CD14-positive monocyte (primary cell): ENCODE results near the gene NDUFA8. TPM values are rescaled to one million over a fixed set of nuclear protein-coding genes. Genes with fewer than 3 reads are reported as not detected.

Source experiments
- DNase-seq, 3 donors: peaks; one replicate each; pipeline ENCODE4 v3.0.0-alpha.2; 2011 to 2022
- H2AFZ ChIP-seq: 2 replicates; pipeline ENCODE4 v1.6.0; 2012; ENCODE audit warnings: mild to moderate bottlenecking, low read depth, low read length, inconsistent platforms; ENCODE audit not compliant: insufficient read depth, poor library complexity, severe bottlenecking
- H3K27ac ChIP-seq, 2 donors: 1 replicate in 1 of 2; 2 replicates in 1 of 2; pipeline ENCODE4 v1.5.1; 2012 to 2013; ENCODE audit warnings: low read length in 2 of 2, control low read depth in 1 of 2, inconsistent platforms in 1 of 2, low read depth in 1 of 2, mild to moderate bottlenecking in 1 of 2
- H3K27me3 ChIP-seq, 2 donors: one replicate each; pipeline versions ENCODE4 v1.6.0 to v1.6.1; 2011 to 2013; ENCODE audit warnings: low read length in 2 of 2; ENCODE audit not compliant: control insufficient read depth in 2 of 2, insufficient read depth in 2 of 2
- H3K36me3 ChIP-seq, 2 donors: replicated peaks in 1 of 2; 1 replicate in 1 of 2; 2 replicates in 1 of 2; pipeline versions ENCODE4 v1.5.1 to v1.6.1; 2012 to 2013; ENCODE audit warnings: low read length in 2 of 2, control low read depth in 1 of 2, inconsistent platforms in 1 of 2, mild to moderate bottlenecking in 1 of 2; ENCODE audit not compliant: insufficient read depth in 2 of 2, control insufficient read depth in 1 of 2
- H3K4me1 ChIP-seq, 2 donors: 1 replicate in 1 of 2; 2 replicates in 1 of 2; pipeline versions ENCODE4 v1.5.1 to v1.6.1; 2012 to 2013; ENCODE audit warnings: low read length in 2 of 2, control low read depth in 1 of 2, inconsistent platforms in 1 of 2, mild to moderate bottlenecking in 1 of 2, moderate library complexity in 1 of 2; ENCODE audit not compliant: insufficient read depth in 2 of 2, control insufficient read depth in 1 of 2
- H3K4me2 ChIP-seq: replicated peaks from 2 replicates; pipeline ENCODE3; 2012; ENCODE audit warnings: low read length, moderate library complexity, mild to moderate bottlenecking; ENCODE audit not compliant: poor library complexity, severe bottlenecking; ENCODE audit errors: extremely low read depth
- H3K4me3 ChIP-seq, 3 experiments: fragments of 200-600 bp in 1 of 3; sonication (generic) in 1 of 3; replicated peaks in 1 of 3; 1 replicate in 2 of 3; 2 replicates in 1 of 3; pipeline ENCODE4 v1.5.1; 2011 to 2013; ENCODE audit warnings: low read length in 3 of 3, mild to moderate bottlenecking in 3 of 3, control low read depth in 2 of 3, low read depth in 2 of 3, inconsistent platforms in 1 of 3, moderate library complexity in 1 of 3
- H3K79me2 ChIP-seq: 2 replicates; pipeline ENCODE4 v1.6.0; 2012; ENCODE audit warnings: mild to moderate bottlenecking, control low read depth, inconsistent platforms, low read length, moderate library complexity; ENCODE audit not compliant: insufficient read depth
- H3K9ac ChIP-seq: 2 replicates; pipeline ENCODE4 v1.6.0; 2017; ENCODE audit warnings: low read length, mild to moderate bottlenecking; ENCODE audit not compliant: insufficient read depth, poor library complexity, severe bottlenecking
- H3K9me3 ChIP-seq, 2 donors: replicated peaks in 1 of 2; 1 replicate in 1 of 2; 2 replicates in 1 of 2; pipeline versions ENCODE4 v1.5.1 to v1.6.1; 2012 to 2013; ENCODE audit warnings: low read length in 2 of 2, control low read depth in 1 of 2; ENCODE audit not compliant: control insufficient read depth in 1 of 2, insufficient read depth in 1 of 2
- H4K20me1 ChIP-seq: 2 replicates; pipeline ENCODE4 v1.6.0; 2012; ENCODE audit warnings: mild to moderate bottlenecking, low read length, control low read depth, moderate library complexity; ENCODE audit not compliant: insufficient read depth
- H3K27ac Mint-ChIP-seq, 7 donors: one replicate each; pipeline ENCODE4 v1.8.0; 2020; ENCODE audit warnings: mild to moderate bottlenecking in 7 of 7, mixed read lengths in 7 of 7, moderate library complexity in 6 of 7, inconsistent platforms in 2 of 7
- H3K27me3 Mint-ChIP-seq, 3 donors: one replicate each; pipeline ENCODE4 v1.8.0; 2021 to 2022; ENCODE audit warnings: low read depth in 3 of 3, mild to moderate bottlenecking in 3 of 3, mixed read lengths in 3 of 3, moderate library complexity in 3 of 3, inconsistent platforms in 1 of 3
- H3K36me3 Mint-ChIP-seq, 2 donors: one replicate each; pipeline ENCODE4 v1.8.0; 2020; ENCODE audit warnings: mixed read lengths in 2 of 2, inconsistent platforms in 1 of 2, mild to moderate bottlenecking in 1 of 2
- H3K4me1 Mint-ChIP-seq: one replicate; pipeline ENCODE4 v1.8.0; 2020; ENCODE audit warnings: mild to moderate bottlenecking, mixed read lengths
- H3K4me3 Mint-ChIP-seq, 2 donors: one replicate each; pipeline ENCODE4 v1.8.0; 2020; ENCODE audit warnings: mild to moderate bottlenecking in 2 of 2, mixed read lengths in 2 of 2, moderate library complexity in 1 of 2
- H3K9me3 Mint-ChIP-seq, 7 donors: one replicate each; pipeline ENCODE4 v1.8.0; 2020 to 2022; ENCODE audit warnings: mixed read lengths in 7 of 7, mild to moderate bottlenecking in 6 of 7, moderate library complexity in 6 of 7, inconsistent platforms in 2 of 7
- WGBS: methylation state at CpG from one replicate; pipeline ENCODE4 v1.1.5; 2013; ENCODE audit warnings: missing lambda C conversion rate; ENCODE audit not compliant: insufficient coverage; 5-methylcytosine and 5-hydroxymethylcytosine counted together
- intact Hi-C, 2 donors: fragments of 100-400 bp; cut with micrococcal nuclease; formaldehyde crosslinking; loops; one replicate each; pipeline versions ENCODE4 v1.15.0 to v1.15.1; 2023
- polyA plus RNA-seq, 3 donors: library from polyadenylated mRNA; depleted of rRNA in 1 of 3; unstranded in 2 of 3; stranded (reverse) in 1 of 3; fragments of 300-500 nt in 2 of 3; fragments of >200 nt in 1 of 3; fragmentation: Illumina TruSeq in 2 of 3; gene quantifications; 1 replicate in 2 of 3; 2 replicates in 1 of 3; pipeline ENCODE4 v1.2.3, GENCODE V29; 2012 to 2021
- TF ChIP-seq, protein P1 (sequence below): fragments of 200-600 bp; IDR thresholded peaks from one replicate; pipeline ENCODE4 v1.8.0; 2022; ENCODE audit warnings: antibody characterized with exemption, mild to moderate bottlenecking

Gene NDUFA8
- polyA plus RNA-seq, 3 donors, result 19.6 to 71.2 (median 63.5) TPM

- peaks cover 3 to 7% (median 4%) of the 10 kb centered on the region in 7 donors for H3K9me3 Mint-ChIP-seq
- no peak overlapping the region for H3K27ac Mint-ChIP-seq
- intact Hi-C loops, result loop anchor here in 1 of 2 donors (5.0 kb wide), 1 partner anchor 100 kb away; the partner anchor contains the start of genes MRRF and RBM18
These were observed 2.8 kb upstream of the NDUFA8 start for GRCh38 chr9:122162415-122162814.

DNA sequence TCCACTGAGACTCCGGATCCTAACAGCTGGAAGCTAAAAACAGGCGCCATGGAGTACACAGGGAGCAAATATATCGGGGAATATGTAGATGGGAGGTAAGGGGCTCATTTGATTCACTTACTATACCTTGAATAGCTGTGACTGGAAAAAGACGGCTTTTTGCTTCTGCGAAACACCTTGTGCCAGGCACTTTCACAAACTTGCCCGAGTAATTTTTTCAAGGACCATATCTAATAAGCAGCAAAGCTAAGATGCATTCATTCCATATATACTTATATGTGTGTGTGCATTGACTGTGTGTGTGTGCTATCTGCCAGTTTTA, 307 bp upstream of the NDUFA8 start:
- H3K27ac Mint-ChIP-seq, result peak overlapping the region in 6 of 7 donors; percentile 90 to 95 (median 94)
- H3K9ac ChIP-seq, result peak overlapping the region; percentile 89

More at GRCh38 chr9:122162415-122162814, 2.8 kb upstream of the NDUFA8 start:
- Histone ChIP-seq H3K4me1 (peaks cover 7 to 10% of the 10 kb centered on the region in 2 donors), H4K20me1 (peaks cover 9% of the 10 kb centered on the region), H2AFZ (no peak overlapping the region), H3K27ac (no peak overlapping the region), H3K9ac (no peak overlapping the region), H3K4me2 (no peak overlapping the region), H3K9me3 (no peaks in the 10 kb centered on the region), H3K79me2 (peaks cover 18% of the 10 kb centered on the region), H3K4me3 (no peak overlapping the region), H3K27me3 (peaks cover 0 to 2% of the 10 kb centered on the region in 2 donors), H3K36me3 (no peaks in the 10 kb centered on the region)
- TF ChIP-seq, protein P1, sequence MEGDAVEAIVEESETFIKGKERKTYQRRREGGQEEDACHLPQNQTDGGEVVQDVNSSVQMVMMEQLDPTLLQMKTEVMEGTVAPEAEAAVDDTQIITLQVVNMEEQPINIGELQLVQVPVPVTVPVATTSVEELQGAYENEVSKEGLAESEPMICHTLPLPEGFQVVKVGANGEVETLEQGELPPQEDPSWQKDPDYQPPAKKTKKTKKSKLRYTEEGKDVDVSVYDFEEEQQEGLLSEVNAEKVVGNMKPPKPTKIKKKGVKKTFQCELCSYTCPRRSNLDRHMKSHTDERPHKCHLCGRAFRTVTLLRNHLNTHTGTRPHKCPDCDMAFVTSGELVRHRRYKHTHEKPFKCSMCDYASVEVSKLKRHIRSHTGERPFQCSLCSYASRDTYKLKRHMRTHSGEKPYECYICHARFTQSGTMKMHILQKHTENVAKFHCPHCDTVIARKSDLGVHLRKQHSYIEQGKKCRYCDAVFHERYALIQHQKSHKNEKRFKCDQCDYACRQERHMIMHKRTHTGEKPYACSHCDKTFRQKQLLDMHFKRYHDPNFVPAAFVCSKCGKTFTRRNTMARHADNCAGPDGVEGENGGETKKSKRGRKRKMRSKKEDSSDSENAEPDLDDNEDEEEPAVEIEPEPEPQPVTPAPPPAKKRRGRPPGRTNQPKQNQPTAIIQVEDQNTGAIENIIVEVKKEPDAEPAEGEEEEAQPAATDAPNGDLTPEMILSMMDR, result no peak
- peaks cover 18% of the 10 kb centered on the region for H3K4me1 Mint-ChIP-seq
- H3K27me3 Mint-ChIP-seq, result peaks cover 11 to 16% (median 13%) of the 10 kb centered on the region in 3 donors
- no peak overlapping the region for H3K4me3 Mint-ChIP-seq
- no peaks in the 10 kb centered on the region for H3K36me3 Mint-ChIP-seq
- no peak for DNase-seq

More for the DNA sequence above, 307 bp upstream of the NDUFA8 start:
- Histone ChIP-seq H3K36me3 (no peaks in the 10 kb centered on the region), H3K79me2 (peaks cover 34% of the 10 kb centered on the region), H3K27ac (peak overlapping the region in 1 of 2 donors; percentile 89), H3K4me3 (peak overlapping the region in 2 of 3 experiments; percentile 67 to 94), H3K4me1 (peaks cover 7 to 10% of the 10 kb centered on the region in 2 donors), H4K20me1 (peaks cover 26% of the 10 kb centered on the region), H3K4me2 (peak overlapping the region; percentile 89), H3K27me3 (peaks cover 0 to 2% of the 10 kb centered on the region in 2 donors), H2AFZ (peak overlapping the region; percentile 100), H3K9me3 (no peaks in the 10 kb centered on the region)
- Mint-ChIP-seq H3K27me3 (peaks cover 11 to 14% (median 13%) of the 10 kb centered on the region in 3 donors), H3K9me3 (peaks cover 3 to 7% (median 4%) of the 10 kb centered on the region in 7 donors), H3K36me3 (no peaks in the 10 kb centered on the region), H3K4me1 (peaks cover 29% of the 10 kb centered on the region), H3K4me3 (peak overlapping the region; percentile 98 to 99)
- no peak for DNase-seq
- TF ChIP-seq, protein P1, result no peak
- intact Hi-C loops, result loop anchor here (5.0 kb wide), 3 partner anchors 63 to 102 kb away; partner anchors contain the start of genes MRRF (in 1 of the 2), RBM18 (in 1 of the 2) and TTLL11 (in 1 of the 2)
- WGBS, result 0% methylated on average over 2 of the region's 6 CpGs
